Hepatocyte (in vitro differentiated cells): ENCODE measurements around the gene SYNJ2. TPM values are rescaled to one million over a fixed set of nuclear protein-coding genes. Genes with fewer than 3 reads are reported as not detected.

ENCODE experiments used
- DNase-seq: peaks from one replicate; pipeline ENCODE4 v3.0.0-alpha.2; 2016; ENCODE audit warnings: low spot score
- H2AFZ ChIP-seq: fragments of 200-600 bp; sonication (generic); 2 replicates; pipeline ENCODE4 v1.6.0; 2016; ENCODE audit warnings: antibody characterized with exemption, mild to moderate bottlenecking
- H3K27ac ChIP-seq: fragments of 200-600 bp; sonication (generic); 2 replicates; pipeline ENCODE4 v1.5.1; 2016; ENCODE audit warnings: mild to moderate bottlenecking
- H3K27me3 ChIP-seq: fragments of 200-600 bp; sonication (generic); 2 replicates; pipeline ENCODE4 v1.6.1; 2016
- H3K36me3 ChIP-seq: fragments of 200-600 bp; sonication (generic); replicated peaks from 2 replicates; pipeline ENCODE4 v1.5.1; 2016; ENCODE audit warnings: low read depth; ENCODE audit not compliant: insufficient read depth
- H3K4me1 ChIP-seq: fragments of 200-600 bp; sonication (generic); 2 replicates; pipeline ENCODE4 v1.5.1; 2016; ENCODE audit warnings: mild to moderate bottlenecking, moderate library complexity; ENCODE audit not compliant: insufficient read depth
- H3K4me2 ChIP-seq: fragments of 200-600 bp; sonication (generic); 2 replicates; pipeline ENCODE4 v1.6.0; 2016
- H3K4me3 ChIP-seq: fragments of 200-600 bp; sonication (generic); 2 replicates; pipeline ENCODE4 v1.5.1; 2016; ENCODE audit warnings: mild to moderate bottlenecking
- H3K79me2 ChIP-seq: fragments of 200-600 bp; sonication (generic); 2 replicates; pipeline ENCODE4 v1.6.0; 2017; ENCODE audit warnings: mild to moderate bottlenecking
- H3K9me2 ChIP-seq: fragments of 200-600 bp; sonication (generic); replicated peaks from 2 replicates; pipeline ENCODE4 v1.6.0; 2017; ENCODE audit warnings: mild to moderate bottlenecking; ENCODE audit not compliant: insufficient read depth
- H3K9me3 ChIP-seq: fragments of 200-600 bp; sonication (generic); 2 replicates; pipeline ENCODE4 v1.5.1; 2016; ENCODE audit warnings: low read depth, mild to moderate bottlenecking
- H4K20me1 ChIP-seq: fragments of 200-600 bp; sonication (generic); 2 replicates; pipeline ENCODE4 v1.6.0; 2016; ENCODE audit warnings: mild to moderate bottlenecking; ENCODE audit not compliant: insufficient read depth, poor library complexity, severe bottlenecking
- CTCF ChIP-seq: fragments of 200-600 bp; sonication (generic); IDR thresholded peaks from 2 replicates; pipeline ENCODE4 v1.5.1; 2016; ENCODE audit warnings: antibody characterized with exemption, mild to moderate bottlenecking; ENCODE audit not compliant: poor library complexity
- EZH2 ChIP-seq: fragments of 200-600 bp; sonication (generic); IDR thresholded peaks from 2 replicates; pipeline ENCODE4 v1.6.1; 2016; ENCODE audit warnings: antibody characterized with exemption, mild to moderate bottlenecking, borderline replicate concordance
- EZH2phosphoT487 ChIP-seq: fragments of 200-600 bp; sonication (generic); IDR thresholded peaks from one replicate; pipeline ENCODE4 v1.6.1; 2018; ENCODE audit warnings: antibody characterized with exemption, mild to moderate bottlenecking, low read depth, moderate library complexity; ENCODE audit not compliant: unreplicated experiment, severe bottlenecking
- WGBS: methylation state at CpG from one replicate; pipeline ENCODE4 v1.1.6; 2016; ENCODE audit warnings: low lambda C conversion rate; ENCODE audit errors: missing lambda C conversion rate; 5-methylcytosine and 5-hydroxymethylcytosine counted together
- polyA plus RNA-seq: library from polyadenylated mRNA; unstranded; fragments of >200 nt; fragmentation: Nextera tagmentation; extraction: Ambion mirVana; gene quantifications from 2 replicates; pipeline ENCODE4 v1.2.1, GENCODE V29; 2016
- total RNA-seq: library from RNA; depleted of rRNA; stranded (reverse); fragments of >200 nt; gene quantifications from 2 replicates; pipeline ENCODE4 v1.2.3, GENCODE V29; 2014

SYNJ2 gene
- total and polyA plus RNA-seq, 2 experiments from 2014 or later: 15.4 to 21.4 TPM

GRCh38 chr6:157987788-157988699 lies 6.4 kb downstream of the SYNJ2 start:
- Histone ChIP-seq H3K9me3 (no peaks in the 10 kb centered on the region), H4K20me1 (peaks cover 3% of the 10 kb centered on the region), H3K9me2 (no peaks in the 10 kb centered on the region), H2AFZ (no peak overlapping the region), H3K36me3 (no peaks in the 10 kb centered on the region), H3K4me3 (no peak overlapping the region), H3K27ac (no peak overlapping the region), H3K27me3 (no peaks in the 10 kb centered on the region), H3K4me1 (peaks cover 47% of the 10 kb centered on the region), H3K79me2 (peaks cover 88% of the 10 kb centered on the region), H3K4me2 (no peak overlapping the region)
- no peak for DNase-seq
- 89% methylated on average over 20 of the region's 20 CpGs for WGBS
- TF ChIP-seq CTCF (no peak), EZH2phosphoT487 (no peak), EZH2 (no peak)

GRCh38 chr6:157988700-157989063 lies 7.0 kb downstream of the SYNJ2 start:
- no peaks in the 10 kb centered on the region for H3K27me3 ChIP-seq
- TF ChIP-seq EZH2: no peak
- H3K36me3 ChIP-seq: no peaks in the 10 kb centered on the region
- H3K4me3 ChIP-seq: no peak overlapping the region
- H4K20me1 ChIP-seq: peaks cover 3% of the 10 kb centered on the region
- H3K4me2 ChIP-seq: no peak overlapping the region
- H3K4me1 ChIP-seq: peaks cover 46% of the 10 kb centered on the region
- 82% methylated on average over 8 of the region's 8 CpGs for WGBS
- no peaks in the 10 kb centered on the region for H3K9me2 ChIP-seq
- H3K27ac ChIP-seq: no peak overlapping the region
- peaks cover 86% of the 10 kb centered on the region for H3K79me2 ChIP-seq
- no peak overlapping the region for H2AFZ ChIP-seq
- H3K9me3 ChIP-seq: no peaks in the 10 kb centered on the region
- DNase-seq: no peak

- no peaks in the 10 kb centered on the region for H3K36me3 ChIP-seq
- no peak overlapping the region for H2AFZ ChIP-seq
- no peaks in the 10 kb centered on the region for H3K9me2 ChIP-seq
- peak; percentile 53 for DNase-seq
- peaks cover 46% of the 10 kb centered on the region for H3K4me1 ChIP-seq
- H3K9me3 ChIP-seq: no peaks in the 10 kb centered on the region
- H3K4me3 ChIP-seq: no peak overlapping the region
- H3K27me3 ChIP-seq: no peaks in the 10 kb centered on the region
- H3K79me2 ChIP-seq: peaks cover 86% of the 10 kb centered on the region
- TF ChIP-seq EZH2phosphoT487: no peak
- TF ChIP-seq EZH2: no peak
- no peak for TF ChIP-seq CTCF
- peak overlapping the region; percentile 9 for H3K27ac ChIP-seq
- H3K4me2 ChIP-seq: peak overlapping the region; percentile 15
- H4K20me1 ChIP-seq: peaks cover 3% of the 10 kb centered on the region
- WGBS: 72% methylated on average over 22 of the region's 22 CpGs
Observed at GRCh38 chr6:157989541-157990289, 8.1 kb downstream of the SYNJ2 start.
